Gastrocnemius medialis (tissue), 4 donors: ENCODE measurements around the gene TBX2.

Source experiments
- CTCF ChIP-seq, 5 experiments: fragments of 450-650 bp in 3 of 5; fragments of 200-600 bp in 2 of 5; sonication (generic) in 2 of 5; IDR thresholded peaks in 4 of 5; conservative IDR thresholded peaks in 1 of 5; 1 replicate in 4 of 5; 2 replicates in 1 of 5; pipeline ENCODE4 v1.5.1; 2016 to 2019; ENCODE audit warnings: antibody characterized with exemption in 5 of 5, mild to moderate bottlenecking in 3 of 5, moderate library complexity in 3 of 5
- POLR2A ChIP-seq, 2 donors: fragments of 450-650 bp; IDR thresholded peaks; one replicate each; pipeline ENCODE4 v1.6.1; 2017; ENCODE audit warnings: antibody characterized with exemption in 2 of 2, mild to moderate bottlenecking in 2 of 2, moderate library complexity in 2 of 2

DNA sequence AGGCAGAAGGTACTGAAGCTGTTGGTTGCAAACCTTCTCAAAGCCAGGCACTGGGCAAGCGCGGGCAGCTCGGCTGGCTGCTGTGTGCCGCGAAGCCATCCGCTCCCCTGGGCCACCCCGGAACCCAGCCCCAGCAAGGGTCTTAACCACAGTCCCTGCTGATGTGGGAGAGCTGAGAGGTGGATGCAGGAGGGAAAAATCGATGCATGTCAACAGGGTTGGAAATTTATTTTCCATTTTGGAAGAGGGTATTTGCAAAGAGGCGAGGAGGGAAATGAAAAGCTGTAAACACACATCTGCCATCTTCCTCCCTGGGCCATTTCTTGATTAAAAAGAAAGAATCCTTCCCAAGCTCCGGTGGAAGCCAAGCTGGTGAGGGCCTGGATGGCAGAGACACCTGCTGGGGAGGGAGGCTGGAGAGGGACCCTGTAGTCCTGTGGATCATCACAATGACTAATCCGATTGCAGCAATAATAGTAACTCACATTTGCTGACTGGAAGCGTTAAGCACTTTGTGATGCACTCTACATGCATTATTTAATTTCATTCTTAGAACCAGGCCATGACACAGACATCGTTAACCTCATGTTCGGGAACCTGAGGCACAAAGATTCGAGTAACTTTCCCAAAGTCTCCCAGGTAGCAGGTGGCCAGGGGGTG lies 13.9 kb upstream of the TBX2 start:
- TF ChIP-seq CTCF (IDR thresholded peaks at IDR 0.05 in 4 of 5, conservative IDR thresholded peaks at IDR 0.05 in 1 of 5) (no peak), POLR2A (IDR thresholded peaks at IDR 0.05) (no peak)
